Mesenchymal stem cell (in vitro differentiated cells and primary cell): ENCODE data around the gene SARDH.
"Not testable (repeated sequence)": the region's sequence is repeated elsewhere in the genome, so short reads cannot be mapped to it uniquely, and the experiment has no call there.

ENCODE experiments used
- DNase-seq: peaks from one replicate; pipeline ENCODE4 v3.0.0-alpha.2; 2013
- H2AFZ ChIP-seq: one replicate; pipeline ENCODE4 v1.6.1; 2013; ENCODE audit warnings: low read depth, mild to moderate bottlenecking, control low read depth, inconsistent platforms, low read length, moderate library complexity
- H2AK5ac ChIP-seq: 2 replicates; pipeline ENCODE4 v1.6.1; 2013; ENCODE audit warnings: low read length, moderate library complexity, mild to moderate bottlenecking, inconsistent platforms; ENCODE audit not compliant: severe bottlenecking
- H2BK120ac ChIP-seq: one replicate; pipeline ENCODE4 v1.6.1; 2013; ENCODE audit warnings: low read depth, mild to moderate bottlenecking, inconsistent platforms, low read length, moderate library complexity
- H2BK12ac ChIP-seq, 2 experiments: one replicate each; pipeline ENCODE4 v1.6.1; 2013; ENCODE audit warnings: inconsistent platforms in 2 of 2, low read length in 2 of 2, mild to moderate bottlenecking in 2 of 2, moderate library complexity in 2 of 2, control low read depth in 1 of 2
- H2BK15ac ChIP-seq: one replicate; pipeline ENCODE4 v1.6.1; 2013; ENCODE audit warnings: mild to moderate bottlenecking, low read depth, inconsistent platforms; ENCODE audit not compliant: poor library complexity, severe bottlenecking
- H2BK5ac ChIP-seq: 2 replicates; pipeline ENCODE4 v1.6.1; 2013; ENCODE audit warnings: low read depth, mild to moderate bottlenecking, low read length, control low read depth, inconsistent platforms; ENCODE audit not compliant: poor library complexity, severe bottlenecking
- H3K14ac ChIP-seq, 2 experiments: one replicate each; pipeline ENCODE4 v1.6.1; 2013; ENCODE audit warnings: inconsistent platforms in 2 of 2, low read length in 2 of 2, control low read depth in 1 of 2, mild to moderate bottlenecking in 1 of 2, moderate library complexity in 1 of 2
- H3K18ac ChIP-seq, 2 experiments: one replicate each; pipeline ENCODE4 v1.6.1; 2013; ENCODE audit warnings: inconsistent platforms in 2 of 2, low read length in 2 of 2, control low read depth in 1 of 2, low read depth in 1 of 2, mild to moderate bottlenecking in 1 of 2
- H3K23ac ChIP-seq, 2 experiments: one replicate each; pipeline ENCODE4 v1.6.1; 2013; ENCODE audit warnings: inconsistent platforms in 2 of 2, low read length in 2 of 2, mild to moderate bottlenecking in 2 of 2, moderate library complexity in 2 of 2, control low read depth in 1 of 2
- H3K27ac ChIP-seq: 2 replicates; pipeline ENCODE4 v1.5.1; 2013; ENCODE audit warnings: mild to moderate bottlenecking, moderate library complexity, low read length, control low read depth, inconsistent platforms; ENCODE audit not compliant: poor library complexity, severe bottlenecking
- H3K27me3 ChIP-seq, 2 experiments: 2 replicates each; pipeline versions ENCODE4 v1.6.1 to v1.7.0; 2013; ENCODE audit warnings: low read length in 2 of 2, mild to moderate bottlenecking in 2 of 2, moderate library complexity in 2 of 2, control low read depth in 1 of 2, inconsistent platforms in 1 of 2; ENCODE audit not compliant: control insufficient read depth in 1 of 2, insufficient read depth in 1 of 2
- H3K36me3 ChIP-seq, 2 experiments: 2 replicates each; pipeline versions ENCODE4 v1.6.1 to v1.7.0; 2013; ENCODE audit warnings: low read length in 2 of 2, control low read depth in 1 of 2, inconsistent platforms in 1 of 2, low read depth in 1 of 2, mild to moderate bottlenecking in 1 of 2; ENCODE audit not compliant: insufficient read depth in 2 of 2, control insufficient read depth in 1 of 2
- H3K4ac ChIP-seq, 2 experiments: one replicate each; pipeline ENCODE4 v1.6.1; 2013; ENCODE audit warnings: inconsistent platforms in 2 of 2, low read length in 2 of 2, mild to moderate bottlenecking in 2 of 2, moderate library complexity in 2 of 2, control low read depth in 1 of 2, low read depth in 1 of 2
- H3K4me1 ChIP-seq: 2 replicates; pipeline ENCODE4 v1.6.1; 2013; ENCODE audit warnings: low read depth, low read length, control low read depth; ENCODE audit not compliant: control insufficient read depth, insufficient read depth
- H3K4me2 ChIP-seq: 2 replicates; pipeline ENCODE4 v1.6.1; 2013; ENCODE audit warnings: low read length, mild to moderate bottlenecking, inconsistent platforms; ENCODE audit not compliant: poor library complexity, severe bottlenecking
- H3K4me3 ChIP-seq, 2 experiments: 2 replicates each; pipeline versions ENCODE4 v1.5.1 to v1.7.0; 2013; ENCODE audit warnings: low read length in 2 of 2, mild to moderate bottlenecking in 2 of 2, control low read depth in 1 of 2, low read depth in 1 of 2; ENCODE audit not compliant: insufficient read depth in 1 of 2
- H3K79me1 ChIP-seq: replicated peaks from 2 replicates; pipeline ENCODE4 v1.6.1; 2013; ENCODE audit warnings: mild to moderate bottlenecking, control low read depth, low read length, inconsistent platforms; ENCODE audit not compliant: poor library complexity, severe bottlenecking
- H3K9ac ChIP-seq: 2 replicates; pipeline ENCODE4 v1.7.0; 2013; ENCODE audit warnings: mild to moderate bottlenecking, low read length, moderate library complexity
- H3K9me3 ChIP-seq: 2 replicates; pipeline ENCODE4 v1.7.0; 2013; ENCODE audit warnings: mild to moderate bottlenecking, low read length; ENCODE audit not compliant: control insufficient read depth
- H4K8ac ChIP-seq: one replicate; pipeline ENCODE4 v1.6.1; 2013; ENCODE audit warnings: inconsistent platforms, mild to moderate bottlenecking, low read length, moderate library complexity
- H4K91ac ChIP-seq: one replicate; pipeline ENCODE4 v1.6.1; 2013; ENCODE audit warnings: mild to moderate bottlenecking, low read length, inconsistent platforms
- WGBS: methylation state at CpG from one replicate; pipeline ENCODE4 v1.1.7; 2013; ENCODE audit warnings: mixed read lengths; 5-methylcytosine and 5-hydroxymethylcytosine counted together

Gene SARDH

DNA sequence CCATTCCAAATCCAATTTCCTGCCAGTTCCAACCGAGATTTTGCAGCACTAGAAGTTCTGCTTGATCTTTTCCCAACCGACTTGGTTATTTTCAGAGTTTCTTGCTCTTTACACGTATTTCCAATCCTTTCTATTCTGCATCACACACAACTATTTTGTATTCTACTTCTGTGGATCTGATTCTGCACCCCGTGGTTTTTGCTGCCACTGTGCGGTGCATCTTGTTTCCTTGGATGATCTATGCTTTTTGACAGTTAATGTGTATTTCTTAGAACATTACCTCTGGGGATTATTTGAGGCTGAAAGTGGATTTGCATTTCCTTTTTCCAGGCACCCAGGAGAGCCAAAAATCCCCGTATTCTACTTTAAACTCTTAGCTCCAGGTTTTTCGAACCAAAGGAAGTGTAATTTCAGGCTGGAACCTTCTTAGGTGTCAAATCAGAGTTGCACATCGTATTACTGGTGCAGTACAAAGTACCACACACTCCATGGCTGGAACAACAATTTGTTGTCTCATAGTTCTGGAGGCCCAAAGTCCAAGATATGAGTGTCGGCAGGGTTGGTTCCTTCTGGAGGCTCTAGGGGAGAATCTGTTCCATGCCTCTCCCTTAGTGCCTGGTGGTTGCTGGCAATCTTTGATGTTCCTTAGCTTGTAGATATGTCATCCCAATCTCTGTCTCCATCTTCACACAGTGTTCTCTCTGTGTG, 14.7 kb upstream of the SARDH start:
- no peak overlapping the region for H3K9ac ChIP-seq
- H3K14ac ChIP-seq: no peak overlapping the region
- WGBS: 94% methylated on average over 8 of the region's 9 CpGs
- no peak overlapping the region for H4K8ac ChIP-seq
- no peak overlapping the region for H2BK5ac ChIP-seq
- H3K4me2 ChIP-seq: no peak overlapping the region
- H3K79me1 ChIP-seq: no peaks in the 10 kb centered on the region
- no peak overlapping the region for H2BK15ac ChIP-seq
- H3K36me3 ChIP-seq: peaks cover 0 to 11% of the 10 kb centered on the region in 2 experiments
- H3K27ac ChIP-seq: no peak overlapping the region
- no peak overlapping the region for H2BK120ac ChIP-seq
- DNase-seq: no peak
- no peak overlapping the region for H3K4ac ChIP-seq
- H3K4me3 ChIP-seq: no peak overlapping the region
- H3K27me3 ChIP-seq: peaks cover 0 to 60% of the 10 kb centered on the region in 2 experiments
- no peak overlapping the region for H2AFZ ChIP-seq
- H4K91ac ChIP-seq: no peak overlapping the region
- H3K18ac ChIP-seq: no peak overlapping the region
- no peak overlapping the region for H3K23ac ChIP-seq
- no peaks in the 10 kb centered on the region for H3K4me1 ChIP-seq
- H2AK5ac ChIP-seq: no peak overlapping the region
- H2BK12ac ChIP-seq: no peak overlapping the region
- peaks cover 3% of the 10 kb centered on the region for H3K9me3 ChIP-seq

DNA sequence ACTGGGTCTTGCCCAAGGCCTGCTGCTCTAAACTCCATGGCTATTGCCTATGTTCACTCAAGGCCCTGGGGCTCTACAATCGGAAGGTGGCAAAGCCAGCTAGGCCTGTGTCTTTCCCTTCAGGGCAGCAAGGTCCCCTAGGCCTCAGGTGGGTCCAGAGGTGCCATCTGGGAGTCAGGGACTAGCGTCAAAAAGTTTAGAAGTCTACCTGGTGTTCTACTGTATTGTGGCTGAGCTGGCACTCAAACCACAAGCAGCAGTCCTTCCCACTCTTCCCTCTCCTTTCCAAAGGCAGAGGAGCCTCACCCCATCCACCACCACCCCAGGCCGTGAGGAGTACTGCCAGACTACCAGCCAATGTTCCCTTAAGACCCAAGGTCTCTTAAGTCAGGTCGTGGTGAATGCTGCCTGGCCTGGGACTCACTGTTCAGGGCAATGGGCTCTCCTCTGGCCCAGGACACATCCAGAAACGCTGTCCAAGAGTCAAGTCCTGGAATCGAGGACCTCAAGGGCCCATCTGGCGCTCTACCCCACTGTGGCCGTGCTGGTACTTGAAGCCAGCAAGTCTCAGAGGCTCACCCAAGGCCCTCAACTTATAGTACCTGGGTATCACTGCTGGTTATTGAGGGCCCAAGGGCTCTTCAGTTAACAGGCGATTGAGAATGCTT, 13.0 kb upstream of the SARDH start:
- Histone ChIP-seq H3K9ac (no peak overlapping the region), H3K36me3 (peaks cover 0 to 5% of the 10 kb centered on the region in 2 experiments), H2BK15ac (no peak overlapping the region), H3K18ac (no peak overlapping the region), H3K4me1 (no peaks in the 10 kb centered on the region), H3K4me2 (no peak overlapping the region), H2AFZ (no peak overlapping the region), H3K27ac (no peak overlapping the region), H3K27me3 (peaks cover 0 to 63% of the 10 kb centered on the region in 2 experiments), H3K9me3 (peaks cover 15% of the 10 kb centered on the region), H2AK5ac (no peak overlapping the region), H3K14ac (no peak overlapping the region), H3K4ac (no peak overlapping the region), H2BK12ac (no peak overlapping the region), H3K23ac (no peak overlapping the region), H4K8ac (no peak overlapping the region), H2BK5ac (no peak overlapping the region), H3K79me1 (no peaks in the 10 kb centered on the region), H2BK120ac (no peak overlapping the region), H3K4me3 (no peak overlapping the region), H4K91ac (no peak overlapping the region)
- 88% methylated on average over 9 of the region's 9 CpGs for WGBS
- DNase-seq: no peak

DNA sequence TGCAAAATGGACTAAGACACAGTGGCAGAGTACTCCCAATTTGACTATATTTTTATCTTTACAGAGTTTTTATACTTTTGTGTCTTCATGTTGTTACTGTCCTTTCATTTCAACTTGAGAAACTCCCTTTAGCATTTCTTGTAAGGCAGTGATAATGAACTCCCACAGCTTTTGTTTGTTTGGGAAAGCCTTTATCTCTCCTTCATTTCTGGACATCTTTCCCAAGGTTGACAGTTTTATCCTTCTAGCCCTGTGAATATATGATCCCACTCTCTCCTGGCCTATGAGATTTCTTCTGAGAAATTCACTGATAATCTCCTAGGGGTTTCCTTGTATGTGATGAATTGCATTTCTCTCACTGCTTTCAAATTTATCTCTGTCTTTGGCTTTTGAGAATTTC, 9.2 kb upstream of the SARDH start:
- H3K27ac ChIP-seq: no peak overlapping the region
- H2BK15ac ChIP-seq: no peak overlapping the region
- H4K8ac ChIP-seq: no peak overlapping the region
- H4K91ac ChIP-seq: no peak overlapping the region
- H3K79me1 ChIP-seq: no peaks in the 10 kb centered on the region
- no peak overlapping the region for H3K14ac ChIP-seq
- H3K27me3 ChIP-seq: peaks cover 0 to 53% of the 10 kb centered on the region in 2 experiments
- H3K36me3 ChIP-seq: no peaks in the 10 kb centered on the region
- no peak overlapping the region for H3K4ac ChIP-seq
- H3K4me1 ChIP-seq: peaks cover 2% of the 10 kb centered on the region
- H3K4me2 ChIP-seq: no peak overlapping the region
- H2BK5ac ChIP-seq: no peak overlapping the region
- no peak overlapping the region for H2AFZ ChIP-seq
- peaks cover 18% of the 10 kb centered on the region for H3K9me3 ChIP-seq
- no peak overlapping the region for H2BK12ac ChIP-seq
- DNase-seq: no peak
- H3K23ac ChIP-seq: no peak overlapping the region
- no peak overlapping the region for H2BK120ac ChIP-seq
- no peak overlapping the region for H3K18ac ChIP-seq
- no peak overlapping the region for H2AK5ac ChIP-seq
- no peak overlapping the region for H3K9ac ChIP-seq
- no peak overlapping the region for H3K4me3 ChIP-seq

- H4K8ac ChIP-seq, H2BK12ac ChIP-seq, H3K4ac ChIP-seq, H4K91ac ChIP-seq, H3K79me1 ChIP-seq, H3K9ac ChIP-seq, H2BK15ac ChIP-seq, H2BK120ac ChIP-seq, H3K4me1 ChIP-seq, H3K4me3 ChIP-seq, H2AFZ ChIP-seq, DNase-seq, H3K36me3 ChIP-seq, H2AK5ac ChIP-seq, H3K4me2 ChIP-seq, H3K14ac ChIP-seq, H3K18ac ChIP-seq, H3K27ac ChIP-seq, H3K23ac ChIP-seq, H2BK5ac ChIP-seq: not testable (repeated sequence)
- H3K9me3 ChIP-seq: peaks cover 18% of the 10 kb centered on the region
- 93% methylated on average over 7 of the region's 31 CpGs for WGBS
- peaks cover 14 to 49% of the 10 kb centered on the region in 2 experiments for H3K27me3 ChIP-seq
These were observed 6.4 kb upstream of the SARDH start for GRCh38 chr9:133744528-133744927.
